H7 (cell line): ENCODE data around the gene PBX3. TPM values are rescaled to one million over a fixed set of nuclear protein-coding genes. Genes with fewer than 3 reads are reported as not detected.

Source experiments
- DNase-seq: peaks from one replicate; pipeline ENCODE4 v3.0.0; 2012
- H3K27me3 ChIP-seq: 2 replicates; pipeline ENCODE4 v1.6.0; 2011; ENCODE audit warnings: mild to moderate bottlenecking, low read length; ENCODE audit not compliant: control insufficient read depth, insufficient read depth
- H3K36me3 ChIP-seq: replicated peaks from 2 replicates; pipeline ENCODE4 v1.5.1; 2011; ENCODE audit warnings: low read length; ENCODE audit not compliant: control insufficient read depth, insufficient read depth
- H3K4me3 ChIP-seq: 2 replicates; pipeline ENCODE4 v1.5.1; 2011; ENCODE audit warnings: low read depth, mild to moderate bottlenecking, control low read depth, low read length, moderate library complexity; ENCODE audit not compliant: insufficient read depth
- total RNA-seq: library from RNA; depleted of rRNA; stranded (reverse); fragments of >200 nt; shearing (Covaris generic); gene quantifications from 2 replicates; pipeline ENCODE4 v1.2.3, GENCODE V29; 2014

Gene PBX3
- total RNA-seq, 1 experiment from 2014 or later, result 46.9 TPM

- Histone ChIP-seq H3K4me3 (no peak overlapping the region), H3K27me3 (no peaks in the 10 kb centered on the region)
- no peak for DNase-seq
These were observed 92.1 kb downstream of the PBX3 start for GRCh38 chr9:125839317-125839716.

DNA sequence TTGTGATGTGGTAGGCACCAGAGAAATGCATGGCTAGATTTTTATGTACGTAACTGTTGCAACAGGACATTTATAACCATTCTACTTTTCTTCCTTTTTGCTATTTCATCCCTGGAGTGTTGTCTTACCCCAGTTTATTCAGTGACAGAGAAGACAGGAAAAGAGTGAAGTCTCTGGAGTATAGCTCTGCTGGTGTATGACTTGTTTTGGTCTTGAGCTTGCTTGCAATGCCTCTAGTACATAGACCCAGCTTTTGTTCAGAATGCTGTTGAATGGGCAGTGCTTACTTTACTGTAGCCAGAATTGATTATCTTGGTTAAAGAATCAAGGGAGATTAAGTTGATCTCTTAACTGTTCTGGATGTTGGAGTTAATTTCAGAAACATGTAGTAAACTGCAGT lies 94.3 kb downstream of the PBX3 start:
- DNase-seq, result no peak
- Histone ChIP-seq H3K36me3 (no peaks in the 10 kb centered on the region), H3K4me3 (no peak overlapping the region), H3K27me3 (no peaks in the 10 kb centered on the region)

More at GRCh38 chr9:125839317-125839716, 92.1 kb downstream of the PBX3 start:
- H3K36me3 ChIP-seq, result no peaks in the 10 kb centered on the region

- H3K27me3 ChIP-seq, result no peaks in the 10 kb centered on the region
- no peak overlapping the region for H3K4me3 ChIP-seq
- no peaks in the 10 kb centered on the region for H3K36me3 ChIP-seq
- no peak for DNase-seq
These were observed 95.1 kb downstream of the PBX3 start for GRCh38 chr9:125842242-125842641.

- Histone ChIP-seq H3K27me3 (no peaks in the 10 kb centered on the region), H3K4me3 (no peak overlapping the region), H3K36me3 (no peaks in the 10 kb centered on the region)
- no peak for DNase-seq
These were observed 96.5 kb downstream of the PBX3 start for GRCh38 chr9:125843646-125844045.

GRCh38 chr9:125844611-125845010 lies 97.4 kb downstream of the PBX3 start:
- Histone ChIP-seq H3K4me3 (no peak overlapping the region), H3K27me3 (no peaks in the 10 kb centered on the region), H3K36me3 (no peaks in the 10 kb centered on the region)
- no peak for DNase-seq

GRCh38 chr9:125845271-125845808 lies 98.2 kb downstream of the PBX3 start:
- no peak for DNase-seq
- no peak overlapping the region for H3K4me3 ChIP-seq
- H3K27me3 ChIP-seq, result no peaks in the 10 kb centered on the region
- no peaks in the 10 kb centered on the region for H3K36me3 ChIP-seq

GRCh38 chr9:125847735-125848134 lies 100.6 kb downstream of the PBX3 start:
- no peak overlapping the region for H3K4me3 ChIP-seq

GRCh38 chr9:125850106-125850632 lies 103.0 kb downstream of the PBX3 start:
- no peaks in the 10 kb centered on the region for H3K27me3 ChIP-seq
- DNase-seq, result no peak
- H3K36me3 ChIP-seq, result no peaks in the 10 kb centered on the region
- H3K4me3 ChIP-seq, result no peak overlapping the region

More at GRCh38 chr9:125847735-125848134, 100.6 kb downstream of the PBX3 start:
- DNase-seq, result no peak
- no peaks in the 10 kb centered on the region for H3K36me3 ChIP-seq
- H3K27me3 ChIP-seq, result no peaks in the 10 kb centered on the region

DNA sequence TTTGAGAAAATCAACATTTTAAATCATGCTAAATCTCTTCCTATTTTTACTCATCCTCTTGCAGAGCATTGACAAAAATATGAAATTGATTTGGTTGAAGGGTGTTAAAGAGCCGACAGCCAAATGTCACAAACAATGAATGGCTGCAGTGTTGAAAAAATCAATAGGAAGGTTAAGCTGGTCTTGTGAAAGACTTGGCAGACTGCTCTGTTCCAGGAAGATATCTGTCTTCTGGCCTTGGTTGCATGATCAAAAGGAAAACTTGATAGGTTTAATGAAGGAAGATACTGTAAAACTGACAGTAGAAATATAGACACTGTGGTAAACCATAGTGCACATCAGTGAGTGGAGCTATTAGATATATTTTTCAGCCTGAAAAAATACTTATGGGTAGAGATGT lies 103.6 kb downstream of the PBX3 start:
- Histone ChIP-seq H3K27me3 (no peaks in the 10 kb centered on the region), H3K36me3 (no peaks in the 10 kb centered on the region), H3K4me3 (no peak overlapping the region)
- DNase-seq, result no peak

DNA sequence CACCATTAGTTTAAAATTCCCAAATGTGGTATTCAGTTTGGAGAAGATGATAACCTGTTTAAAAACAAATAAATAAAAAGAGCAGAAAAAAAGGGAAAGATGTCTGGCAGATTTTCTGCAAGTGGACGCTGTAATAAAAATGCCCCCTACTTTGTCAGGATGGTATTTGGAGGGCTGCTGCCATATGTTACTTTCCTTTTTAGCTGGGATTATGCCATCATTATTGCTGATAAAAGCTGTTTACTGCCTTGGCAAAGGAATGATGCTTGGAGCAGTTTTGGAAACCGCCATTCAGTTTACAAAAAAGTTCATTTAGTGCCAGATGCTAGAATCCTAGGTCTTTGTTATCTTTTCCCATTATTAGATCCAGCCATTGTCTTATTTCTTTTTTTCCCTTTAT lies 104.8 kb downstream of the PBX3 start:
- Histone ChIP-seq H3K4me3 (no peak overlapping the region), H3K36me3 (no peaks in the 10 kb centered on the region), H3K27me3 (no peaks in the 10 kb centered on the region)
- DNase-seq, result no peak

GRCh38 chr9:125852386-125852785 lies 105.2 kb downstream of the PBX3 start:
- Histone ChIP-seq H3K4me3 (no peak overlapping the region), H3K27me3 (no peaks in the 10 kb centered on the region), H3K36me3 (no peaks in the 10 kb centered on the region)
- no peak for DNase-seq

DNA sequence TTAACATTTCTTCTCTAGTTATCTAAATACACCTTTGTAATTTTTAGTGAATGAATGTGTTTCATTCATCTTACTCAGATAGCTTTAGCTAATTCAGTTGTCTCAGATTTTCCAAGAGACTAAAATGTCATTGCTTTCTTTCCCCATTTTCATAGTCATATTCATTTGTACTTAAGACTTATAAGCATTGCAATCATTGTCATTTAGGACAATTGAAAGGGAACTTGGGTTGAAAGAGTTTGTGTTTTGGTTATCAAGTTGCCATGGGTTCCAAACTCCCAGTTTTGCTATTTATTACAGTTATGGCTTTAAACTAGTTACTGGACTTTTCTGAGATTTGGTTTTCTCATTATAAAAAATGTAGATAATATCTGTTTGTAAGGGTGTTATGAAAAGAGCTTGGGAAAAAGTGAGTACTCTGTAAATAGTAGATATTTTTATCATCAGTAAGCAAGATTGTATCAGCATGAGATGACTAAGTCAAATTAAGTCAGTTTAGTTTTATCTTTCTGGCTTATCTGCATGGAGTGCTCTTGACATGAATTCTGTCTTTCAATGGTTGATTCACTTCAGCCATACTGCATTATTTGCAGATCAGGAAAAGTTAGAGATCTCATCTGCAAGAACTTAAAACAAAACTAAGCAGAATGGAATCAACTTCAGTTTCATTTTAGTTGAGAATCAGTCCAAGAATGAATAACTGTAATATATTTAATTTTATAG lies 107.5 kb downstream of the PBX3 start:
- Histone ChIP-seq H3K4me3 (no peak overlapping the region), H3K27me3 (no peaks in the 10 kb centered on the region), H3K36me3 (no peaks in the 10 kb centered on the region)
- no peak for DNase-seq

DNA sequence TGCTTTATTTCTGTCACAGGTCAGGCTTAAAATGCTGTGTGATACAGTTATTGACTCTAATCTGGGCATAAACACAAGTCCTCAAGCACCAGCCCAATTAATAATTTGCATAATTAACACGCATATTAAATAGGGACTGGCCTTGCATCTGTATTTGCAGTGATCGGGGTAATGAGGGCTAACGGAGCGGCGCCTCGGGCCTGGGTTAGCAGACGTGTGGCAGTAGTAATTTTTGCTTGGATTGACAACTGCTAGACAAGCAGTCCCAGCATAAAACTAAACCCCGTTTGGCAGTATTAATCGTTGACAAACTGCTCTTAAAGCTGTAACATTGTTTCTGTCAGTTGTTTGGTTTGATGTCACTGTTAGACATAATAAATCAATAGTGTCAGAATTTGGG lies 109.2 kb downstream of the PBX3 start:
- Histone ChIP-seq H3K27me3 (no peaks in the 10 kb centered on the region), H3K36me3 (no peaks in the 10 kb centered on the region), H3K4me3 (no peak overlapping the region)
- DNase-seq, result no peak

GRCh38 chr9:125861405-125862058 lies 114.4 kb downstream of the PBX3 start:
- Histone ChIP-seq H3K36me3 (no peaks in the 10 kb centered on the region), H3K4me3 (no peak overlapping the region), H3K27me3 (no peaks in the 10 kb centered on the region)
- no peak for DNase-seq

DNA sequence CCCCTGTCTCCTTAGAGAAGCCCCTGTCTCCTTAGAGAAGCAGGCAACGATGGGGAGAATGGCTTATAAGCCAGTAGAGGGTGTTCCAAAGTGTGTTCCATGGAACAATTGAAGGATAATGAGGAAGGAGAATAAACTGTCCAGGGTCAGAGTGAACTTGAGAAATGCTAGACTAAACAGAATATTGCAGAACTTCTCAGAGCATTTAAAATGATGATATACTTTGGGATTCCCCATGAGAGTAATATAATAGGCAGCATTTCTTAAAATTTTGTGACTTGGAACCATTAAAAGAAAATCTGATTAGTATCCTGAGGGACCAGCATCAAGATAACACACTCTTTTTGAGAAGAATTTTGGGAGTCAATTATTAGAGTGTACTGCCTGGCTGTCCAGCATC lies 116.8 kb downstream of the PBX3 start:
- H3K4me3 ChIP-seq, result no peak overlapping the region
- no peaks in the 10 kb centered on the region for H3K27me3 ChIP-seq
- H3K36me3 ChIP-seq, result no peaks in the 10 kb centered on the region
- DNase-seq, result no peak
